Effector memory CD8-positive, alpha-beta T cell (primary cell): ENCODE measurements around the gene COX7A1.
"Not testable (repeated sequence)": the region's sequence is repeated elsewhere in the genome, so short reads cannot be mapped to it uniquely, and the experiment has no call there.

Experiments used
- ATAC-seq: fragments of 150-1000 bp; cut with Tn5 transposase; replicated peaks from 2 replicates; pipeline ENCODE4 v1.10.0; 2021; ENCODE audit warnings: mild to moderate bottlenecking, moderate library complexity
- DNase-seq, 3 experiments: peaks; one replicate each; pipeline ENCODE4 v3.0.0; 2021
- H3K27ac Mint-ChIP-seq, 2 donors: one replicate each; pipeline ENCODE4 v1.8.0; 2022; ENCODE audit warnings: mild to moderate bottlenecking in 2 of 2, mixed read lengths in 2 of 2, moderate library complexity in 2 of 2
- H3K27me3 Mint-ChIP-seq, 2 donors: one replicate each; pipeline ENCODE4 v1.8.0; 2022; ENCODE audit warnings: mixed read lengths in 2 of 2
- H3K36me3 Mint-ChIP-seq: one replicate; pipeline ENCODE4 v1.8.0; 2022; ENCODE audit warnings: mild to moderate bottlenecking, moderate library complexity, mixed read lengths; ENCODE audit not compliant: insufficient read depth
- H3K4me1 Mint-ChIP-seq, 2 donors: one replicate each; pipeline ENCODE4 v1.8.0; 2022; ENCODE audit warnings: low read depth in 2 of 2, mixed read lengths in 2 of 2
- H3K4me3 Mint-ChIP-seq, 2 donors: one replicate each; pipeline ENCODE4 v1.8.0; 2022; ENCODE audit warnings: mild to moderate bottlenecking in 2 of 2, mixed read lengths in 2 of 2, moderate library complexity in 2 of 2
- H3K9me3 Mint-ChIP-seq, 2 donors: one replicate each; pipeline ENCODE4 v1.8.0; 2022; ENCODE audit warnings: mixed read lengths in 2 of 2
- total RNA-seq, 9 experiments: gene quantifications; one replicate each; lab custom pipeline; 2026; lab: John Stamatoyannopoulos, UW

Gene COX7A1
- 0 to 0.06 (median 0) reads per million in 9 experiments for total RNA-seq

GRCh38 chr19:36152352-36153091, at the start of gene COX7A1:
TSS of gene COX7A1 (minus strand) at chr19:36152447. CDS start at chr19:36152407, 40 bp downstream.
- peaks cover 8 to 12% of the 10 kb centered on the region in 2 donors for H3K4me1 Mint-ChIP-seq
- ATAC-seq, result no peak
- no peak within 1 kb of the TSS for H3K4me3 Mint-ChIP-seq
- H3K27me3 Mint-ChIP-seq, result no peaks in the 10 kb centered on the region
- H3K27ac Mint-ChIP-seq, result no peak within 1 kb of the TSS
- H3K9me3 Mint-ChIP-seq, result no peaks in the 10 kb centered on the region
- H3K36me3 Mint-ChIP-seq, result peaks cover 26% of the 10 kb centered on the region
- DNase-seq, result no peak

DNA sequence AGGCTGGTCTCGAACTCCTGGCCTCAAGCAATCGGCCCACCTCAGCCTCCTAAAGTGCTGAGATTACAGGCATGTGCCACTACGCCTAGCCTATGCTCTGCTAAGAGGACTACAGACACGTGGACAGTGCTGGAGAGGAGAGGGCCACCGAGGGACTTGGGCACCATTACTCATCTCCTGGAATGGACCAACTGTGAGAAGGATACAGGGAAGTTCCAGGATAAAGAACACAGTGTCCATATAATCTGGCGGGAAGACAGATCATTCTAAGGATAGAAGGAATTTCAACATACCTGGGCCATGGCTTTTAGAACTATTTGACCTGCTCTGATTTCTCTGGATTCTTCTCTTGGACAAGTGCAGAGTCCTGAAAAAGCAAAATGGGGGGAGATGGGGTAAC, 49.4 kb upstream of the COX7A1 start:
- H3K27ac Mint-ChIP-seq, result peak overlapping the region in 1 of 2 donors; percentile 8
- H3K9me3 Mint-ChIP-seq, result no peaks in the 10 kb centered on the region
- DNase-seq, result no peak
- peaks cover 7% of the 10 kb centered on the region for H3K36me3 Mint-ChIP-seq
- no peaks in the 10 kb centered on the region for H3K27me3 Mint-ChIP-seq
- no peak for ATAC-seq
- no peak overlapping the region for H3K4me3 Mint-ChIP-seq
- no peaks in the 10 kb centered on the region for H3K4me1 Mint-ChIP-seq

DNA sequence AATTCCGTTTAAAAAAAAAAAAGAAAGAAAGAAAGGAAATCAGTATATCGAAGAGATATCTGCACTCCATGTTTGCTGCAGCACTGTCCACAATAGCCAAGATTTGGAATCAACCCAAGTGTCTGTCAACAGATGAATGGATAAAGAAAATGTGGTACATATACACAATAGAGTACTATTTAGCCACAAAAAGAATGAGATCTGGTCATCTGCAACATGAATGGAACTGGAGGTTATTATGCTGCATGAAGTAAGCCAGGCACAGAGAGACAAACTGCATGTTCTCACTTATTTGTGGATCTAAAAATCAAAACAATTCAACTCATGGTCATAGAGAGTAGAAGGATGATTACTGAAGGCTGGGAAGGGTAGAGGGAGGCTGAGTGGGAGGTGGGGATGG, 45.9 kb upstream of the COX7A1 start:
- H3K27ac Mint-ChIP-seq, result no peak overlapping the region
- H3K27me3 Mint-ChIP-seq, result no peaks in the 10 kb centered on the region
- ATAC-seq, result no peak
- H3K36me3 Mint-ChIP-seq, result peaks cover 26% of the 10 kb centered on the region
- no peaks in the 10 kb centered on the region for H3K9me3 Mint-ChIP-seq
- no peaks in the 10 kb centered on the region for H3K4me1 Mint-ChIP-seq
- DNase-seq, result no peak
- no peak overlapping the region for H3K4me3 Mint-ChIP-seq

DNA sequence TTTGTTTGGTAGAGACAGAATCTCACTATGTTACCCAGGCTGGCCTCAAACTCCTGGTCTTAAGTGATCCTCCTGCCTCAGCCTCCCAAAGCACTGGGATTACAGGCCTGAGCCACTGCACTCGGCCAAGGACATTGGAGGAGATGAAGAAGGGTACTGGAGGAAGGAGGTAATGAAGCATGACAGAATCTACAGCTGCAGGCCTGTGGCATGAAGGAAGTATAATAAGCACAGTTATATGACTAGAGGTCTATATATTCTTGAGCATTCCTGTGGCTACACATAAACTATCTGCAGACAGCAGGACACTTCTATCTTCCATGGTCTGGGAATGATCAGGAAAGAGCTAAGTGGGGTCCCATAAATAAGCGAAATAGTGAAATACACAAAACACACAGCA, 44.0 kb upstream of the COX7A1 start:
- H3K27ac Mint-ChIP-seq, result no peak overlapping the region
- H3K9me3 Mint-ChIP-seq, result no peaks in the 10 kb centered on the region
- no peak overlapping the region for H3K4me3 Mint-ChIP-seq
- no peaks in the 10 kb centered on the region for H3K27me3 Mint-ChIP-seq
- ATAC-seq, result no peak
- no peaks in the 10 kb centered on the region for H3K4me1 Mint-ChIP-seq
- H3K36me3 Mint-ChIP-seq, result peaks cover 24% of the 10 kb centered on the region
- no peak for DNase-seq

GRCh38 chr19:36186722-36187121, 34.5 kb upstream of the COX7A1 start:
- not testable (repeated sequence) for H3K9me3 Mint-ChIP-seq, ATAC-seq, H3K4me3 Mint-ChIP-seq, H3K27me3 Mint-ChIP-seq, DNase-seq, H3K4me1 Mint-ChIP-seq
- peaks cover 24% of the 10 kb centered on the region for H3K36me3 Mint-ChIP-seq
- H3K27ac Mint-ChIP-seq, result peak overlapping the region in 1 of 2 donors; percentile 33

DNA sequence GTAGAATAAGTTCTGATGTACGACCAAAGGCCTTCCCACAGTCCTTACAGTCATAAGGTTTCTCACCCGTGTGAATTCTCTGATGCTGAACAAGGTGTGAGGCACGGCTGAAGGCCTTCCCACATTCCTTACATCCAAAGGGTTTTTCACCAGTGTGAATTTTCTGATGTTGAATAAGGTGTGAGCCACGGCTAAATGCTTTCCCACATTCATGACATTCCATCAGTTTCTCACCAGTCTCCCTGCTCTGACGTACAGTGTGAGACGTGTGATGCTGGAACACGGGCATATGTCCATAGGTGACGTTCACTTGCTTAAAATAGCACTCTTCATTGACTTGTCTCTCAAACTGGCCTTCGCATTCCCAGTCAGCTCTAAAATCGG, 31.0 kb upstream of the COX7A1 start:
- no peaks in the 10 kb centered on the region for H3K27me3 Mint-ChIP-seq
- H3K4me1 Mint-ChIP-seq, result no peaks in the 10 kb centered on the region
- no peak for ATAC-seq
- no peak for DNase-seq
- H3K9me3 Mint-ChIP-seq, result no peaks in the 10 kb centered on the region
- H3K4me3 Mint-ChIP-seq, result no peak overlapping the region
- no peak overlapping the region for H3K27ac Mint-ChIP-seq
- peaks cover 15% of the 10 kb centered on the region for H3K36me3 Mint-ChIP-seq

DNA sequence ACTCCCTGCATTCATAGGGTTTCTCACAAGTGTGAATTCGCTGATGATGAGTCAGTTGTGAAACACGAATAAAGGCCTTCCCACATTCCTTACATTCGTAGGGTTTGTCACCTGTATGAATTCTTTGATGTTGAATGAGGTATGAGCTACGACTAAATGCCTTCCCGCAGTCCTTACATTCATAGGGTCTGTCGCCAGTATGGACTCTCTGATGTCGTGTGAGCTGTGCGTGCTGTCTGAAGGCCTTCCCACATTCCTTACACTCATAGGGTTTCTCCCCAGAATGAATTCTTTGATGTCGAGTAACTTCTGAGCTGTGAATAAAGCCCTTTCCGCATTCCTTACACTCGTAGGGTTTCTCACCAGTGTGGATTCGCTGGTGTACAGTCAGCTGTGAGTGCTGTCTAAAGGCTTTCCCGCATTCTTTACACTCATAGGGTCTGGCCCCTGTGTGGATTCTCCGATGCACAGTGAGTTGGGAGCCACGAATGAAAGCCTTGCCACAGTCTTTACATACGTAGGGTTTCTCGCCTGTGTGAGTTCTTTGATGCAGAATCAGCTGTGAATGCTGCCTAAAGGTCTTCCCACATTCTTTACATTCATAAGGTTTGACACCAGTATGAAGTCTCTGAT, 30.5 kb upstream of the COX7A1 start:
- Mint-ChIP-seq H3K27ac (no peak overlapping the region), H3K9me3 (no peaks in the 10 kb centered on the region), H3K36me3 (peaks cover 15% of the 10 kb centered on the region), H3K4me1 (no peaks in the 10 kb centered on the region), H3K4me3 (no peak overlapping the region), H3K27me3 (no peaks in the 10 kb centered on the region)
- no peak for DNase-seq
- no peak for ATAC-seq

- H3K4me3 Mint-ChIP-seq, ATAC-seq, H3K27ac Mint-ChIP-seq, H3K27me3 Mint-ChIP-seq, DNase-seq, H3K4me1 Mint-ChIP-seq, H3K9me3 Mint-ChIP-seq: not testable (repeated sequence)
- H3K36me3 Mint-ChIP-seq, result peaks cover 11% of the 10 kb centered on the region
These were observed 26.8 kb upstream of the COX7A1 start for GRCh38 chr19:36179077-36179476.

DNA sequence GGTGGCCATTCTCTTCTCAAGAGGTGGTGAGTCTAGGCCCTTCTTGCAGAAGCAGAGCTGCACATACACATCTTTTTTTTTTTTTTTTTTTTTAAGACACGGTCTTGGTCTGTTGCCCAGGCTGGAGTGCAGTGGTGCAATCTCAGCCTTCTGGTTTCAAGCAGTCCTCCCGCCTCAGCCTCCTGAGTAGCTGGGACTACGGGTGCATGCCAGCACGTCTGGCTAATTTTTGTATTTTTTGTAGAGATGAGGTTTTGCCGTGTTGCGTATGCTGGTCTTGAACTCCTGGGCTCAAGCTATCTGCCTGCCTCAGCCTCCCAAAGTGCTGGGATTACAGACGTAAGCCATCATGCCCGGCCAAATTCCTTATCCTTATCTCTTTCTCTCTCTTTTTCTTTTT, 21.6 kb upstream of the COX7A1 start:
- not testable (repeated sequence) for H3K4me3 Mint-ChIP-seq, H3K4me1 Mint-ChIP-seq, DNase-seq, H3K27ac Mint-ChIP-seq, H3K9me3 Mint-ChIP-seq, H3K27me3 Mint-ChIP-seq, ATAC-seq, H3K36me3 Mint-ChIP-seq

DNA sequence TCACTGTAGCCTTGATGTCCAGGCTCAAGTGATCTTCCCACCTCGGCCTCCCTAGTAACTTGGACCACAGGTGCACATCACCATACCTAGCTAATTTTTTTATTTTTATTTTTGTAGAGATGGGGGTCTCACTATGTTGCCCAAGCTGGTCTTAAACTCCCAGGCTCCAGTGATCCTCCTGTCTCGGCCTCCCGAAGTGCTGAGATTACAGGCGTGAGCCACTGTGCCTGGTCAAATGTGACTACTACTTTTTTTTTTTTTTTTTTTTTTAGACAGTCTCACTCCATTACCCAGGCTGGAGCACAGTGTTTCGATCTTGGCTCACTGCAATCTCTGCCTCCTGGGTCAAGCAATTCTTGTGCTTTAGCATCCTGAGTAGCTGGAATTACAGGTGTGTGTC, 20.6 kb upstream of the COX7A1 start:
- Mint-ChIP-seq H3K4me1 (peaks cover 0 to 2% of the 10 kb centered on the region in 2 donors), H3K9me3 (no peaks in the 10 kb centered on the region), H3K36me3 (peaks cover 3% of the 10 kb centered on the region), H3K4me3 (no peak overlapping the region), H3K27me3 (no peaks in the 10 kb centered on the region), H3K27ac (no peak overlapping the region)
- DNase-seq (no peak), ATAC-seq (no peak)

DNA sequence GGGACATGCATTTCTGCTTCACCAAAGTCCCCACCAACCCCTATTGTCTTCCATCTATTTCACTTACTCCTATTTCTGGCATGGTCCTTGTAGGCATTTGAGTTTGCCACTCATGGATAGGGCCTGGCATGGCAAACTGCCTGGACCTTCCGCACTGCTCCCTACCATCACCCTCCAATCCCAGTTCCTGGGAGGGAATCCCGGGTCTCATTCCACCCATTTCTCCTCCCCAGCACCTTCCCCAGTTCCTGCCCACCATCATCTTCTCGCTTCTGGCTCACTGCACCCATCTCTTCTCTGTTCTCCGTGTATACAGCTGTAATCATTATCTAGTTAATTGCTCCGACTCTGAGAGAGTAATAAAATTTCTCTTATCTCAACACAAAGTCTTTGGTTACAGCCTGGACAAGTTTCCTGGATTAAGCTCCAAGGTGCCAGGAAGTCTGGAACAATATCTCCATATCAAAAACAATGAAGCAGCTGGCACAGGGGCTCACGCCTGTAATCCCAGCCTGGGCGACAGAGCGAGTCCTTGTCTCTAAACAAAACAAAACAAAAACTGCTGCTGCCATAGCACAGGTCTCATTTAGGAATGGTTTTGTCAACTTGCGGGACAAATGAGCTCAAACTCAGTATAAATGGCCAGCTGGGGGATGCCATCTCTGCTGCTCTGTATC, 17.0 kb upstream of the COX7A1 start:
- H3K27me3 Mint-ChIP-seq, result no peaks in the 10 kb centered on the region
- DNase-seq, result no peak

GRCh38 chr19:36163813-36164212, 11.6 kb upstream of the COX7A1 start:
- peaks cover 0 to 2% of the 10 kb centered on the region in 2 donors for H3K4me1 Mint-ChIP-seq
- H3K9me3 Mint-ChIP-seq, result no peaks in the 10 kb centered on the region
- H3K27me3 Mint-ChIP-seq, result no peaks in the 10 kb centered on the region
- ATAC-seq, result no peak
- no peak overlapping the region for H3K27ac Mint-ChIP-seq
- no peak overlapping the region for H3K4me3 Mint-ChIP-seq
- peaks cover 14% of the 10 kb centered on the region for H3K36me3 Mint-ChIP-seq
- DNase-seq, result no peak

More for the DNA sequence above, 17.0 kb upstream of the COX7A1 start:
- Mint-ChIP-seq H3K36me3 (peaks cover 5% of the 10 kb centered on the region), H3K4me1 (peaks cover 0 to 2% of the 10 kb centered on the region in 2 donors), H3K27ac (no peak overlapping the region), H3K4me3 (no peak overlapping the region), H3K9me3 (no peaks in the 10 kb centered on the region)
- no peak for ATAC-seq

- Mint-ChIP-seq H3K4me3 (no peak overlapping the region), H3K36me3 (peaks cover 9% of the 10 kb centered on the region), H3K27ac (peak overlapping the region in 1 of 2 donors; percentile 48), H3K9me3 (no peaks in the 10 kb centered on the region), H3K4me1 (peaks cover 0 to 2% of the 10 kb centered on the region in 2 donors), H3K27me3 (no peaks in the 10 kb centered on the region)
- ATAC-seq (no peak), DNase-seq (no peak)
These were observed 8.8 kb upstream of the COX7A1 start for GRCh38 chr19:36160821-36161596.
